ENCODE data around the gene C4BPA. TPM values are rescaled to one million over a fixed set of nuclear protein-coding genes. Genes with fewer than 3 reads are reported as not detected.

Gene C4BPA
- polyA plus RNA-seq, 2 of the 4 experiments (the other 2 are of a cell fraction) = 0.92 to 3.6 TPM

- ChIA-PET CTCF (no interaction called here), POLR2A (no interaction called here)
- Histone ChIP-seq H3K4me1 (no peaks in the 10 kb centered on the region), H3K4me3 (no peak overlapping the region), H3K9me3 (peaks cover 4% of the 10 kb centered on the region; the same call in 2 of the 3 replicates), H3K4me2 (no peak overlapping the region), H3K27ac (no peak overlapping the region)
- ATAC-seq = no peak
- no peak for FAIRE-seq
- no peak for DNase-seq (ENCODE audit: low read depth in 1 of 2, low spot score in 1 of 2)
- no peak for TF ChIP-seq HOXA7 (CRISPR knock-in tag; IDR thresholded peaks at IDR 0.05)
- TF ChIP-seq USF2 (IDR thresholded peaks at IDR 0.05) = no peak
- no peak for TF ChIP-seq MAFK (IDR thresholded peaks at IDR 0.05; ENCODE audit: partially characterized antibody)
- TF ChIP-seq HDAC2 (IDR thresholded peaks at IDR 0.05) = no peak
- no peak for TF ChIP-seq EP300 (IDR thresholded peaks at IDR 0.05)
- no peak for TF ChIP-seq REST (IDR thresholded peaks at IDR 0.05)
- no peak for TF ChIP-seq SMC3 (IDR thresholded peaks at IDR 0.05)
- TF ChIP-seq ZSCAN20 (CRISPR knock-in tag; IDR thresholded peaks at IDR 0.05) = no peak
- TF ChIP-seq CBX8 (IDR thresholded peaks at IDR 0.05) = no peak
- TF ChIP-seq KDM1A (IDR thresholded peaks at IDR 0.05; ENCODE audit: low read depth) = no peak
- TF ChIP-seq ESRRA (IDR thresholded peaks at IDR 0.05; ENCODE audit: borderline replicate concordance, low read length) = no peak
- no peak for TF ChIP-seq CTCF (IDR thresholded peaks at IDR 0.05)
- no peak for TF ChIP-seq NPAS2 (CRISPR knock-in tag; IDR thresholded peaks at IDR 0.05; ENCODE audit: borderline replicate concordance)
- TF ChIP-seq BCL3 (IDR thresholded peaks at IDR 0.05) = no peak
- no peak for TF ChIP-seq RAD21 (conservative IDR thresholded peaks at IDR 0.05 in 1 of 2, IDR thresholded peaks at IDR 0.05 in 1 of 2)
- no peak for TF ChIP-seq FOXS1 (CRISPR knock-in tag; IDR thresholded peaks at IDR 0.05)
- no peak for TF ChIP-seq E2F6 (IDR thresholded peaks at IDR 0.05; ENCODE audit: borderline replicate concordance, low read depth)
- WGBS (ENCODE audit: missing lambda C conversion rate) = 7% methylated on average over 1 of the region's 1 CpG
Measured at GRCh38 chr1:207130252-207131036, 26.4 kb downstream of the C4BPA start.

GRCh38 chr1:207131163-207131562 lies 27.1 kb downstream of the C4BPA start:
- H3K27ac ChIP-seq = no peak overlapping the region
- FAIRE-seq (no peak), DNase-seq (ENCODE audit: low read depth in 1 of 2, low spot score in 1 of 2) (no peak), ATAC-seq (no peak)
- ChIA-PET POLR2A (no interaction called here), CTCF (no interaction called here)
- 60% methylated on average over 4 of the region's 4 CpGs for WGBS (ENCODE audit: missing lambda C conversion rate)
- peaks cover 4% of the 10 kb centered on the region; the same call in 2 of the 3 replicates for H3K9me3 ChIP-seq
- TF ChIP-seq TFCP2L1 (CRISPR knock-in tag; IDR thresholded peaks at IDR 0.05) (no peak), ZSCAN20 (CRISPR knock-in tag; IDR thresholded peaks at IDR 0.05) (no peak), ESRRA (IDR thresholded peaks at IDR 0.05; ENCODE audit: borderline replicate concordance, low read length) (no peak), HEYL (CRISPR knock-in tag; IDR thresholded peaks at IDR 0.05) (no peak), JUNB (IDR thresholded peaks at IDR 0.05) (no peak), NR3C1 (IDR thresholded peaks at IDR 0.05) (no peak), ZFP36 (IDR thresholded peaks at IDR 0.05; ENCODE audit: borderline replicate concordance, partially characterized antibody) (no peak), JUN (IDR thresholded peaks at IDR 0.05) (no peak), POLR2A (IDR thresholded peaks at IDR 0.05; ENCODE audit: low read length) (no peak), HMGXB4 (CRISPR knock-in tag; IDR thresholded peaks at IDR 0.05; ENCODE audit: borderline replicate concordance) (no peak), KDM5A (IDR thresholded peaks at IDR 0.05) (no peak), SREBF2 (IDR thresholded peaks at IDR 0.05) (no peak), RAD21 (conservative IDR thresholded peaks at IDR 0.05 in 1 of 2, IDR thresholded peaks at IDR 0.05 in 1 of 2) (no peak), NPAS2 (CRISPR knock-in tag; IDR thresholded peaks at IDR 0.05; ENCODE audit: borderline replicate concordance) (no peak), CEBPB (IDR thresholded peaks at IDR 0.05) (no peak)
- no peak overlapping the region for H3K4me3 ChIP-seq
- H3K4me1 ChIP-seq = no peaks in the 10 kb centered on the region
- no peak overlapping the region for H3K4me2 ChIP-seq
